Middle frontal gyrus (tissue), 1 donor: Measurements from ENCODE around the gene MAPK6.
"Not testable (repeated sequence)": the region's sequence is repeated elsewhere in the genome, so short reads cannot be mapped to it uniquely, and the experiment has no call there.

Experiments used
- DNase-seq: peaks from one replicate; pipeline ENCODE4 v3.0.0-alpha.2; 2015; ENCODE audit warnings: low spot score; ENCODE audit errors: extremely low spot score

The MAPK6 gene

GRCh38 chr15:52018693-52019393, at the start of gene MAPK6:
Gene MAPK6, plus strand, starts transcription at chr15:52019219. Its CDS starts 27,242 bp downstream, at chr15:52046461.
- DNase-seq = peak; percentile 87

- no peak for DNase-seq
These were observed 49.3 kb upstream of the MAPK6 start for GRCh38 chr15:51969728-51970127.

GRCh38 chr15:51970132-51970817, 48.7 kb upstream of the MAPK6 start:
- DNase-seq = no peak

- no peak for DNase-seq
These were observed 48.0 kb upstream of the MAPK6 start for GRCh38 chr15:51971032-51971374.

GRCh38 chr15:51971375-51972133, 47.5 kb upstream of the MAPK6 start, which contains the start of gene LEO1:
Gene LEO1, minus strand, starts transcription at chr15:51971778. Its CDS starts 33 bp downstream, at chr15:51971745.
- peak; percentile 91 for DNase-seq

GRCh38 chr15:51973220-51973619, 45.8 kb upstream of the MAPK6 start:
- no peak for DNase-seq

- no peak for DNase-seq
These were observed 45.2 kb upstream of the MAPK6 start for GRCh38 chr15:51973775-51974174.

- no peak for DNase-seq
These were observed 36.8 kb upstream of the MAPK6 start for GRCh38 chr15:51982013-51982769.

- DNase-seq = no peak
These were observed 36.3 kb upstream of the MAPK6 start for GRCh38 chr15:51982770-51983103.

- no peak for DNase-seq
These were observed 27.9 kb upstream of the MAPK6 start for GRCh38 chr15:51991141-51991540.

GRCh38 chr15:51992953-51993352, 26.1 kb upstream of the MAPK6 start:
- no peak for DNase-seq

GRCh38 chr15:52002351-52002750, 16.7 kb upstream of the MAPK6 start:
- no peak for DNase-seq

- DNase-seq = not testable (repeated sequence)
These were observed 15.9 kb upstream of the MAPK6 start for GRCh38 chr15:52003089-52003488.

- DNase-seq = no peak
These were observed 15.3 kb upstream of the MAPK6 start for GRCh38 chr15:52003710-52004109.

- no peak for DNase-seq
These were observed 14.2 kb upstream of the MAPK6 start for GRCh38 chr15:52004806-52005205.

- DNase-seq = no peak
These were observed 13.0 kb upstream of the MAPK6 start for GRCh38 chr15:52005748-52006701.

GRCh38 chr15:52006702-52007340, 12.2 kb upstream of the MAPK6 start:
- DNase-seq = no peak

- DNase-seq = no peak
These were observed 10.7 kb upstream of the MAPK6 start for GRCh38 chr15:52008359-52008697.

- no peak for DNase-seq
These were observed 10.2 kb upstream of the MAPK6 start for GRCh38 chr15:52008698-52009434.
